ENCODE measurements around the gene FAM43B. TPM values are rescaled to one million over a fixed set of nuclear protein-coding genes. Genes with fewer than 3 reads are reported as not detected.
A peak's percentile ranks its signal among the peaks of the same experiment; 100 is the strongest.

Gene FAM43B
- total and polyA plus RNA-seq, 2 experiments from 2014 or later, result 0.66 to 3.0 TPM

DNA sequence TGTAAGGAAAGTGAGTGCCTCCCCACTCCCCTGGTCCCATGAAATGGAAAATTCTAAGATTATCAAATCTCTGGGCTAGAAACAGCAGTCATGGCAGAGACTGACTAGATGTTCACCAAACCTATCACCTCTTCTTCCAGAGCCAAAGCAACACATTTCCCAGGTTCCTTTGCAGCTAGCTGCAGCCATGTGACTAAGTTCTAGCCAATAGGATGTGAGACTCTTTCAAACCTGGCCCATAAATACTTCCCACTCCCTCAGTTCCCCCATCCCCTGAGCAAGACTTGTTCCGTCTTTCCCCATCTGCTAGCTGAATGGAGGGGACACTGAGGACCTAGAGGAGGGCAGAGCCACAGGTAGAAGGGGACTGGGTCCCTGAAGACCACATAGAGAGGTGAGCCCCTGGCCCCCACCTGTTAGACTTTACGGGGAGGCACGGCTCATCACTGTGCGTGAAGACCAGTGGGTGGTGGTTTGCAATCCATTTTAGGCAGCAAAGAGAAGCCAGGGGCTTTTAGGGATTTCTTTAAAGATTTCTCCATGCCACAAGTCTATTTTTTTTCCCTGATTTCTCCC, 17.2 kb downstream of the FAM43B start (continued):
- TF ChIP-seq, protein P1, sequence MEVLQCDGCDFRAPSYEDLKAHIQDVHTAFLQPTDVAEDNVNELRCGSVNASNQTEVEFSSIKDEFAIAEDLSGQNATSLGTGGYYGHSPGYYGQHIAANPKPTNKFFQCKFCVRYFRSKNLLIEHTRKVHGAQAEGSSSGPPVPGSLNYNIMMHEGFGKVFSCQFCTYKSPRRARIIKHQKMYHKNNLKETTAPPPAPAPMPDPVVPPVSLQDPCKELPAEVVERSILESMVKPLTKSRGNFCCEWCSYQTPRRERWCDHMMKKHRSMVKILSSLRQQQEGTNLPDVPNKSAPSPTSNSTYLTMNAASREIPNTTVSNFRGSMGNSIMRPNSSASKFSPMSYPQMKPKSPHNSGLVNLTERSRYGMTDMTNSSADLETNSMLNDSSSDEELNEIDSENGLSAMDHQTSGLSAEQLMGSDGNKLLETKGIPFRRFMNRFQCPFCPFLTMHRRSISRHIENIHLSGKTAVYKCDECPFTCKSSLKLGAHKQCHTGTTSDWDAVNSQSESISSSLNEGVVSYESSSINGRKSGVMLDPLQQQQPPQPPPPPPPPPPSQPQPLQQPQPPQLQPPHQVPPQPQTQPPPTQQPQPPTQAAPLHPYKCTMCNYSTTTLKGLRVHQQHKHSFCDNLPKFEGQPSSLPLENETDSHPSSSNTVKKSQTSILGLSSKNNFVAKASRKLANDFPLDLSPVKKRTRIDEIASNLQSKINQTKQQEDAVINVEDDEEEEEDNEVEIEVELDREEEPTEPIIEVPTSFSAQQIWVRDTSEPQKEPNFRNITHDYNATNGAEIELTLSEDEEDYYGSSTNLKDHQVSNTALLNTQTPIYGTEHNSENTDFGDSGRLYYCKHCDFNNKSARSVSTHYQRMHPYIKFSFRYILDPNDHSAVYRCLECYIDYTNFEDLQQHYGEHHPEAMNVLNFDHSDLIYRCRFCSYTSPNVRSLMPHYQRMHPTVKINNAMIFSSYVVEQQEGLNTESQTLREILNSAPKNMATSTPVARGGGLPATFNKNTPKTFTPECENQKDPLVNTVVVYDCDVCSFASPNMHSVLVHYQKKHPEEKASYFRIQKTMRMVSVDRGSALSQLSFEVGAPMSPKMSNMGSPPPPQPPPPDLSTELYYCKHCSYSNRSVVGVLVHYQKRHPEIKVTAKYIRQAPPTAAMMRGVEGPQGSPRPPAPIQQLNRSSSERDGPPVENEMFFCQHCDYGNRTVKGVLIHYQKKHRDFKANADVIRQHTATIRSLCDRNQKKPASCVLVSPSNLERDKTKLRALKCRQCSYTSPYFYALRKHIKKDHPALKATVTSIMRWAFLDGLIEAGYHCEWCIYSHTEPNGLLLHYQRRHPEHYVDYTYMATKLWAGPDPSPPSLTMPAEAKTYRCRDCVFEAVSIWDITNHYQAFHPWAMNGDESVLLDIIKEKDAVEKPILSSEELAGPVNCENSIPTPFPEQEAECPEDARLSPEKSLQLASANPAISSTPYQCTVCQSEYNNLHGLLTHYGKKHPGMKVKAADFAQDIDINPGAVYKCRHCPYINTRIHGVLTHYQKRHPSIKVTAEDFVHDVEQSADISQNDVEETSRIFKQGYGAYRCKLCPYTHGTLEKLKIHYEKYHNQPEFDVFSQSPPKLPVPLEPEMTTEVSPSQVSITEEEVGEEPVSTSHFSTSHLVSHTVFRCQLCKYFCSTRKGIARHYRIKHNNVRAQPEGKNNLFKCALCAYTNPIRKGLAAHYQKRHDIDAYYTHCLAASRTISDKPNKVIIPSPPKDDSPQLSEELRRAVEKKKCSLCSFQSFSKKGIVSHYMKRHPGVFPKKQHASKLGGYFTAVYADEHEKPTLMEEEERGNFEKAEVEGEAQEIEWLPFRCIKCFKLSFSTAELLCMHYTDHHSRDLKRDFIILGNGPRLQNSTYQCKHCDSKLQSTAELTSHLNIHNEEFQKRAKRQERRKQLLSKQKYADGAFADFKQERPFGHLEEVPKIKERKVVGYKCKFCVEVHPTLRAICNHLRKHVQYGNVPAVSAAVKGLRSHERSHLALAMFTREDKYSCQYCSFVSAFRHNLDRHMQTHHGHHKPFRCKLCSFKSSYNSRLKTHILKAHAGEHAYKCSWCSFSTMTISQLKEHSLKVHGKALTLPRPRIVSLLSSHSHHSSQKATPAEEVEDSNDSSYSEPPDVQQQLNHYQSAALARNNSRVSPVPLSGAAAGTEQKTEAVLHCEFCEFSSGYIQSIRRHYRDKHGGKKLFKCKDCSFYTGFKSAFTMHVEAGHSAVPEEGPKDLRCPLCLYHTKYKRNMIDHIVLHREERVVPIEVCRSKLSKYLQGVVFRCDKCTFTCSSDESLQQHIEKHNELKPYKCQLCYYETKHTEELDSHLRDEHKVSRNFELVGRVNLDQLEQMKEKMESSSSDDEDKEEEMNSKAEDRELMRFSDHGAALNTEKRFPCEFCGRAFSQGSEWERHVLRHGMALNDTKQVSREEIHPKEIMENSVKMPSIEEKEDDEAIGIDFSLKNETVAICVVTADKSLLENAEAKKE (CRISPR knock-in tag; IDR thresholded peaks at IDR 0.05), result no peak
- no peak for TF ChIP-seq CTCF (conservative IDR thresholded peaks at IDR 0.05; ENCODE audit: low read depth in 2 of 2)
- no peak for TF ChIP-seq JUNB (IDR thresholded peaks at IDR 0.05; ENCODE audit: unreplicated experiment)
- no peak for TF ChIP-seq NANOG (IDR thresholded peaks at IDR 0.05; ENCODE audit: borderline replicate concordance)
- TF ChIP-seq STAT1 (IDR thresholded peaks at IDR 0.05; ENCODE audit: unreplicated experiment), result no peak

DNA sequence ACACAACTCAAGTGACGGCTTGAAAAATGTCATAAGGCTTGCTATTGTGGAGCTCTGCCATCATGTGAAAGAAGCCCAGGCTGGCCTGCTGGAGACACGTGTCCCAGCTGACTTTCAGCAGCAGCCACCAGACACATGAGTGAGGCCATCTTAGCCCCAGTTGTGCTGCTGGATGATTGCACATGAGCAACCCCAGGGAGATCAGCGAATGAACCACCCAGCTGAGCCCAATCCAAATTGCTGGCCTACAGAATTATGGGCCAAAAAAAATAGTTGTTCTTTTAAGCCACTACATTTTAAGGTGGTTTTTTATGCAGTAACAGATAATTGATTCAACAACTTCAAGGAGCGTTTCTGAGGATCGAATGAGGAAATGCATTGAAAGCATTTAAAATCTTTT, 19.1 kb downstream of the FAM43B start:
- ATAC-seq (no peak), DNase-seq (ENCODE audit: low spot score) (no peak)
- Histone ChIP-seq H3K4me2 (no peak overlapping the region), H3K36me3 (ENCODE audit: insufficient read depth) (no peaks in the 10 kb centered on the region), H3K27me3 (ENCODE audit: insufficient read depth) (0 out of 2 replicates have a peak, but pooled peaks cover 3% of the 10 kb centered on the region), H2AFZ (no peak overlapping the region), H4K20me1 (replicated peaks; ENCODE audit: insufficient read depth) (no peaks in the 10 kb centered on the region), H3K4me3 (no peak overlapping the region), H3K9me2 (ENCODE audit: insufficient read depth) (no peaks in the 10 kb centered on the region), H3K4me1 (ENCODE audit: insufficient read depth) (no peaks in the 10 kb centered on the region), H3K79me2 (replicated peaks; ENCODE audit: insufficient read depth) (no peaks in the 10 kb centered on the region), H3F3A (replicated peaks; ENCODE audit: low read depth) (no peaks in the 10 kb centered on the region), H3K27ac (ENCODE audit: low read depth) (no peak overlapping the region)
- Mint-ChIP-seq H3K27me3 (ENCODE audit: insufficient read depth, low read depth, poor library complexity) (peaks cover 1% of the 10 kb centered on the region), H3K27ac (no peak overlapping the region), H3K4me3 (no peak overlapping the region), H3K9me3 (peaks cover 6% of the 10 kb centered on the region; the same call in 2 of the 3 replicates), H3K36me3 (ENCODE audit: low read depth) (no peaks in the 10 kb centered on the region), H3K4me1 (no peaks in the 10 kb centered on the region)
- TF ChIP-seq ZNF331 (CRISPR knock-in tag; IDR thresholded peaks at IDR 0.05; ENCODE audit: low read depth), result peak; percentile 91
- TF ChIP-seq JUNB (IDR thresholded peaks at IDR 0.05; ENCODE audit: unreplicated experiment), result no peak
- no peak for TF ChIP-seq ZNF114 (CRISPR knock-in tag; IDR thresholded peaks at IDR 0.05)
- no peak for TF ChIP-seq CREB1 (CRISPR knock-in tag; IDR thresholded peaks at IDR 0.05; ENCODE audit: low read depth)
